ENCODE results near the gene TRABD. TPM values are rescaled to one million over a fixed set of nuclear protein-coding genes. Genes with fewer than 3 reads are reported as not detected.

TRABD gene
- total RNA-seq, 4 donors from 2014 or later: 18.3 to 31.0 (median 22.3) TPM

GRCh38 chr22:50219800-50220602 lies 34.3 kb downstream of the TRABD start:
- Histone ChIP-seq H3K9me3 (no peaks in the 10 kb centered on the region), H3K36me3 (peaks cover 65 to 98% (median 97%) of the 10 kb centered on the region in 4 donors), H3K27me3 (no peaks in the 10 kb centered on the region), H3K4me3 (no peak overlapping the region), H3K4me1 (peaks cover 6 to 11% (median 10%) of the 10 kb centered on the region in 4 donors), H3K27ac (replicated peaks in 1 of 4) (peak overlapping the region in 1 of 4 donors; percentile 30)
- TF ChIP-seq POLR2A (IDR thresholded peaks at IDR 0.05; ENCODE audit: low read depth) (no peak), EP300 (IDR thresholded peaks at IDR 0.05) (no peak), CTCF (IDR thresholded peaks at IDR 0.05) (no peak), POLR2AphosphoS5 (IDR thresholded peaks at IDR 0.05) (no peak)
- 83% methylated on average over 15 of the region's 25 CpGs for WGBS
- intact Hi-C loops (cut with DNase I): no loop called here
- no peak for DNase-seq (ENCODE audit: extremely low spot score)

DNA sequence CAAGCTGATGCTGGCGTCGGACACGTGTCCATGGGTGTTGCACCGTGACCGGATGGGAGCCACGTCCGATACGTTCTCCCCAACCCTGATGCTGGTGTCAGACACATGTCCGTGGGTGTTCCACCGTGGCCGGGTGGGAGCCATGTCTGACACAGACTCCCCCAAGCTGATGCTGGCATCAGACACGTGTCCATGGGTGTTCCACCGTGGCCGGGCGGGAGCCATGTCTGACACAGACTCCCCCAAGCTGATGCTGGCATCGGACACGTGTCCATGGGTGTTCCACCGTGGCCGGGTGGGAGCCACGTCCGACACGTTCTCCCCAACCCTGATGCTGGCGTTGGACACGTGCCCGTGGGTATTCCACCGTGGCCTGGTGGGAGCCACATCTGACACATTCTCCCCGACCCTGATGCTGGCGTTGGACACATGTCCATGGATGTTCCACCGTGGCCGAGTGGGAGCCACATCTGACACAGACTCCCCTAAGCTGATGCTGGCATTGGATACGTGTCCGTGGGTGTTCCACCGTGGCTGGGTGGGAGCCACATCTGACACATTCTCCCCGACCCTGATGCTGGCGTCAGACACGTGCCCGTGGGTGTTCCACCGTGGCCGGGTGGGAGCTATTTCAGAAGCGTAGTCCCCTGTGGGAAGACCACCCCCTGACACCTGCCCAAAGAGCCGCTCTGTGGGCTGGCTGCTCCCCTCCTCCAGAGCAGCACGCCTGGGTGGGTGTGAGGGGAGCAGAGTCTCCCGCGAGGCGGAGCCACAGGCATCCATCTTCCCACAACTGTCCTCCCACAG lies 35.1 kb downstream of the TRABD start:
- H3K27me3 ChIP-seq: no peaks in the 10 kb centered on the region
- no peak for DNase-seq (ENCODE audit: extremely low spot score)
- no peaks in the 10 kb centered on the region for H3K9me3 ChIP-seq
- H3K27ac ChIP-seq (replicated peaks in 1 of 4): no peak overlapping the region
- WGBS: 85% methylated on average over 12 of the region's 45 CpGs
- H3K36me3 ChIP-seq: peaks cover 70 to 99% (median 97%) of the 10 kb centered on the region in 4 donors
- no peak overlapping the region for H3K4me3 ChIP-seq
- intact Hi-C loops (cut with DNase I): no loop called here
- H3K4me1 ChIP-seq: peaks cover 6 to 11% (median 10%) of the 10 kb centered on the region in 4 donors
- TF ChIP-seq POLR2A (IDR thresholded peaks at IDR 0.05; ENCODE audit: low read depth) (no peak), CTCF (IDR thresholded peaks at IDR 0.05) (no peak), POLR2AphosphoS5 (IDR thresholded peaks at IDR 0.05) (no peak), EP300 (IDR thresholded peaks at IDR 0.05) (no peak)

DNA sequence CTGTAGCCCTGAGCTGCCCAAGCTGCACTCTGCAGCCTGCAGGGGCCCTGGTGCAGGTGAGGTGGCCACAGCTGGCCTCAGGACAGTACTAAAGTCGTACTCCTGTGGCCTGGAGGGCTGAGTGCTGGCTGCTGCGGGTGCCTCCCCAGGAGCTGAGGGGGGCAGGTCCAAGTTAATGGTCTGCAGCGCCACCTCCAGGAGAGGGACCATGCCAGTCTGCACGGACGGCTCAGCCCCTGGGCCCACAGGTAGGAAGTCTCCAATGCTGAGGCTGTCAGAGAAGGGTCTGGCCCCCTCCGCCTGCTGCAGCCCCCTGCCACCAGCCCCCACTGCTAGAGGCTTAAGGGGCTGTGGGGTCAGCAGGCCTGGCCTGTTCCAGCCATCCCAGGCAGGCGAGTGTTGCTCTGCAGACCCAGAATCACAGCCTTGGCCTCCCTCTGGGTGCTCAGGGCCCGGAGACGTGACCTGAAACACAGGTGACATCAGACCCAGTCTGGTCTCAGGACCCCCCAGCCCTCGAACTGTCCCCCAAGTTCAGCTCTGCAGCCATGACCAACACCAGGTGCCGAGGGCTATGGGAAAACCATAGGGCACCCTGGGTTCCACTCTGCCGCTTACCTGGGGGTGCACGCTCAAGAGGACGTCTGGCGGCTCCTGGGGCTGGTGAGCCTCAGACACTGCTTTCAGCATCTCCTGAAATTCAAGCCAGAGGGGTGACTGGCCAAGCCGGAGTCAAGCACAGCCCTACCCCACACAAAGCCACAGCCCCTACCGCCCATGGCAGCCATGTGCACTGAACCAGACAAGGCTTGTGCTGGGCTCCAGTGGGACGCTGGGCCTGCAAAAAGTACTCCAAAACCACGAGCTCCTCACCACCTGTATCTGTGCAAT lies 35.9 kb downstream of the TRABD start:
- TF ChIP-seq POLR2A (IDR thresholded peaks at IDR 0.05; ENCODE audit: low read depth): no peak
- TF ChIP-seq POLR2AphosphoS5 (IDR thresholded peaks at IDR 0.05): no peak
- no peak for TF ChIP-seq CTCF (IDR thresholded peaks at IDR 0.05)
- no peak for TF ChIP-seq EP300 (IDR thresholded peaks at IDR 0.05)
- H3K27me3 ChIP-seq: no peaks in the 10 kb centered on the region
- H3K27ac ChIP-seq (replicated peaks in 1 of 4): no peak overlapping the region
- H3K4me1 ChIP-seq: peaks cover 6 to 11% (median 10%) of the 10 kb centered on the region in 4 donors
- no peak overlapping the region for H3K4me3 ChIP-seq
- intact Hi-C loops (cut with DNase I): no loop called here
- no peaks in the 10 kb centered on the region for H3K9me3 ChIP-seq
- peaks cover 66 to 99% (median 97%) of the 10 kb centered on the region in 4 donors for H3K36me3 ChIP-seq
- WGBS: 90% methylated on average over 2 of the region's 19 CpGs
- DNase-seq (ENCODE audit: extremely low spot score): no peak

DNA sequence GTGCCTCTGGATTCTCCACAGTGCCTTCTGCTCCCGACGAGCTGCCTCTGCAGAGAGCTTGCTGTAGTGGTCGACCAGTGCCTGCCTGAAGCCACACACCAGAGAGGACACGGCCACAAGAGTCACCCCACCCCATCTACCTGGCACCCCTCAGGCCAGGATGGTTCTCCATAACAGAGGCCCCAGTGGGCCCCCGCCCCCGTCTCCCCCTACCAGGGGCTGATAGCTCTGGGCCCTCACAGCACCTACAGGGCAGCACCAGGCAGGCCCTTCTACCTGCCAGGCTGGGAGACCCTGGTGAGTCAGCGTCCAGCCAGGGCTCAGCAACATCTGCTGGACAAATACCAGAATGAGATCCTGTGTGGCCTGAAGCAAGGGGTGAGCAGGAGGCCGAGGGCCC lies 36.8 kb downstream of the TRABD start:
- Histone ChIP-seq H3K4me1 (peaks cover 6 to 11% (median 10%) of the 10 kb centered on the region in 4 donors), H3K27me3 (no peaks in the 10 kb centered on the region), H3K27ac (replicated peaks in 1 of 4) (no peak overlapping the region), H3K4me3 (no peak overlapping the region), H3K36me3 (peaks cover 58 to 99% (median 97%) of the 10 kb centered on the region in 4 donors), H3K9me3 (no peaks in the 10 kb centered on the region)
- TF ChIP-seq POLR2AphosphoS5 (IDR thresholded peaks at IDR 0.05) (no peak), CTCF (IDR thresholded peaks at IDR 0.05) (no peak)
- no peak for DNase-seq (ENCODE audit: extremely low spot score)
- intact Hi-C loops (cut with DNase I): no loop called here
- whole genome bisulfite sequencing: 91% methylated on average over 8 of the region's 8 CpGs

All from esophagus muscularis mucosa (tissue), 4 donors.